ENCODE measurements around the gene LY6G6C. TPM values are rescaled to one million over a fixed set of nuclear protein-coding genes. Genes with fewer than 3 reads are reported as not detected.
"Not testable (repeated sequence)": the region's sequence is repeated elsewhere in the genome, so short reads cannot be mapped to it uniquely, and the experiment has no call there.

LY6G6C gene
- total RNA-seq, 2 donors from 2014 or later: not detected

- no peak for ATAC-seq
- intact Hi-C loops (cut with DNase I): no loop called here
- DNase-seq: no peak
Measured at GRCh38 chr6:31713991-31714684, 7.4 kb downstream of the LY6G6C start.

DNA sequence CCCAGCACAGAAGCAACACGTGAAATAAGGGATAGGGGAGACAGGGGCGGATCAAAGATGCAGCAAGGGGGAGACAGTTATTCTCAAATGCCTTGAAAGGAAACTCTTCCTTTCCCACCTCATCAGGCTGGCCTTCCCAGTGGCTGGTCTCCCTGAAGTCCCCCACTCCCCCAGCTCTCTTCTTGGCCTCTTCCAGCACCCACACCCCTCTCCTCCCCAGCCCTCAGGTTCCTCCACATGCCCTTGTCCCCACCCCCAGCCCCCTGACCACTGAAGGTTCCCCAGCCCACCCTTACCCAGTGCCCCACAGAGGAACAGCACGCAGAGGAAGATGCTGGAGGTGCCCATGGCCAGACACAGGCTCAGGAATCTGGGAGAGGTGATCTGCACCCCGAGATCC lies 8.1 kb downstream of the LY6G6C start:
- ATAC-seq (no peak), DNase-seq (no peak)
- intact Hi-C loops (cut with DNase I): no loop called here

GRCh38 chr6:31712296-31712695 lies 9.2 kb downstream of the LY6G6C start:
- DNase-seq (no peak), ATAC-seq (peak in 1 of 2 donors; percentile 44)
- intact Hi-C loops (cut with DNase I): no loop called here

DNA sequence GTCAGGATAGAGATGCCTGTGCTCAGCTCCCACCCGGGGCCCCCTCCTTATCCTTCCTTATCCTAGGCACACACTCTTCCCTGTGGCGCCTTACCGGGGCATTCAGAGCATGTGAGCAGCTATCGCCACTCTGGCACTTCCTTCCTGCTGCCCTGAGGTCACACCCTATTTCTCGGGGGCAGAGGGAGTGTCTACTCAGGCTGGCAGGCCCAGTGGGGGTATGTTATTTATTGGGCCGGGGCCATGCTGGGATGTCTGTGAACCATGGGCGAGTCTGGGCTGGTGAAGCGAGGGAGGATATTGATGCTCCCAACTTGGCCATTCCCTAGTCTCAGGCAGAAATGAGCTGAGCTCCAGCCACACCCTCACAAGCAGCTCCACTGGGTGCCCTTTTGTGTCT lies 10.3 kb downstream of the LY6G6C start:
- intact Hi-C loops (cut with DNase I): no loop called here
- ATAC-seq (peak in 1 of 2 donors; percentile 29), DNase-seq (no peak)

DNA sequence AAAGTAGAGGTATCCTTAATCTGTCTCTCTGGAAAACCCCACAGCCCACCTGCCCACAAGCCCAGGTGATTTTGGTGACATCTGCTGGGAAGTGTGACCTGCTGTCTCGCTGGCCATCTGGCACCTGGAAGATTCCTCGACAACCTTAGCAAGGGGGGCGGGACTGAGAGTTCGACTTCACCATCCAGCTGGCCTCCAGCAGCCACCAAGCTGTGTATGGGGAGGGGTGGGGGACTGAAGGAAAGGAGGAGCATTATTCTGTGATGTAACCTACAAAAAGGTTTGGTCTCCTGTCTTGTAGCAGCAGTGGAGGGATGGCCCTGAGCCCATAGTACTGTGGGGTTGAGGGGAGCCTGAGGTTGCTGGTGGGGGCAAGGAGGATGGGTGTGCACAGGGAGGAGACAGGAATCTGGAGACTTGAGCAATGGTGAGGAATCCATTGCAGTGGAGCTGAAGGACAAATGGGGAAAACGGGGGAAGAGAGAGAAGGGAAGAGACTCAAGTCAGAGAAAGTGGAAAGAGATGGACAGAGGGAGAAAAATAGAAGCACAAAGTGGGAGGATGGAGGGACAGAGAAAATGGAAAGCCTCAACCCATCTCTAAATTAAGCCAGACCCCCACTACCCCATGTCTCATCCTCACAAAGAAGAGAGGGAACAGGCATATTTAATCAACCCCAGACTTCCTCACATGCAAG lies 10.9 kb downstream of the LY6G6C start:
- no peak for DNase-seq
- ATAC-seq: no peak
- intact Hi-C loops (cut with DNase I): no loop called here

DNA sequence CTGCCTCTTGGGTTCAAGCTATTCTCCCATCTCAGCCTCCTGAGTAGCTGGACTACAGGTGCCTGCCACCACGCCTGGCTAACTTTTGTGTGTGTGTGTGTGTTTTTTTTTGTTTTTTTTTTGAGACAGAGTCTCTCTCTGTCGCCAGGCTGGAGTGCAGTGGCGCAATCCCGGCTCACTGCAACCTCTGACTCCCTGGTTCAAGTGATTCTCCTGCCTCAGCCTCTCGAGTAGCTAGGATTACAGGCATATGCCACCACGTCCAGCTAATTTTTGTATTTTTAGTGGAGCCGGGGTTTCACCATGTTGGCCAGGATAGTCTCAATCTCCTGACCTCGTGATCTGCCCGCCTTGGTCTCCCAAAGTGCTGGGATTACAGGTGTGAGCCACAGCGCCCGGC lies 12.4 kb downstream of the LY6G6C start:
- DNase-seq; intact Hi-C loops (cut with DNase I); ATAC-seq: not testable (repeated sequence)

GRCh38 chr6:31708224-31708623 lies 13.3 kb downstream of the LY6G6C start:
- intact Hi-C loops (cut with DNase I): no loop called here
- ATAC-seq: no peak
- DNase-seq: no peak

DNA sequence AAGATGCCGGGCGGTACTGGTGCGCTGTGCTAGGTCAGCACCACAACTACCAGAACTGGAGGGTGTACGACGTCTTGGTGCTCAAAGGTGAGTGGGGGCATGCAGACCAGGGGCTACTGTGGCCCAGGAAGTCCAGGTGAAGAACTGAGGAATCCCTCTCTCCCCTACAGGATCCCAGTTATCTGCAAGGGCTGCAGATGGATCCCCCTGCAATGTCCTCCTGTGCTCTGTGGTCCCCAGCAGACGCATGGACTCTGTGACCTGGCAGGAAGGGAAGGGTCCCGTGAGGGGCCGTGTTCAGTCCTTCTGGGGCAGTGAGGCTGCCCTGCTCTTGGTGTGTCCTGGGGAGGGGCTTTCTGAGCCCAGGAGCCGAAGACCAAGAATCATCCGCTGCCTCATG lies 13.8 kb downstream of the LY6G6C start:
- no peak for DNase-seq
- no peak for ATAC-seq
- intact Hi-C loops (cut with DNase I): no loop called here

DNA sequence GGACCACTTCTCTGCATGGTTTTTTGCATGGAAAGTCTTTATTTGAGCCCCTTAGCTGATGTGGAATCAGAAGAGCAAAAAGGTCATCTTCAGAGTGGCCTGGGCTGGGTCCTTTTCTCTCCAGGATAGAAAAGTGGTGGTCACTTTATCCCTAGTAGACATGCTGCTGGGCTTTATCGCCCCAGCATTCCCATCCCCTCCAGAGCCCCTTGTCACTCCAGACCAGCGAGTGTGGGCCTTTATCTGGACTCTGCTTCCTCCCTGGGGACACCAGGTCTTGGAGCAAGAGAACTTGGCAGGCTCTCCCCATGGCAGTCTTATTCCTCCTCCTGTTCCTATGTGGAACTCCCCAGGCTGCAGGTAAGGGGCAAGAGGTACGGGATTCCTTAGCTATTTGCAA lies 14.9 kb downstream of the LY6G6C start, which contains the start of gene LY6G6F:
Gene LY6G6F (plus strand): TSS at position 268 of the 400 bp plus-strand sequence. CDS start 41 bp downstream, at position 309.
- DNase-seq (no peak), ATAC-seq (no peak)
- intact Hi-C loops (cut with DNase I): no loop called here

DNA sequence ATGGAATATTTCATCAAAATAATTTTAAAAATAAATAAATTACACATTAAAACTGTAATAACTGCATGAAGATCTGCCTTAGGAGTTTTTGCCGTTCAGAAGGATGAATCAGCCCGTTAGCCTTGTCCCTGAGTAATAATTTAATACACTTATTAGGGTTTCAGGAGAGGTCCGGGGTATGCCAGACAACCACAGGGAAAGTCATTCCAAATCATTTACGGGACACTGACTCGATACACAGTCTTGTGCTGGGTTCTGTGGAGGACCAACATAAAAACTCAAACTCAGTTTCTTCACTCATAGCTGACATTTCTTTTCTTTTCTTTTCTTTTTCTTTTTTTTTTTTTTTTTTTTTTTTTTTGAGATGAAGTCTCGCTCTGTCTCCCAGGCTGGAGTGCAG lies 15.6 kb downstream of the LY6G6C start:
- DNase-seq (no peak), ATAC-seq (no peak)
- intact Hi-C loops (cut with DNase I): no loop called here

DNA sequence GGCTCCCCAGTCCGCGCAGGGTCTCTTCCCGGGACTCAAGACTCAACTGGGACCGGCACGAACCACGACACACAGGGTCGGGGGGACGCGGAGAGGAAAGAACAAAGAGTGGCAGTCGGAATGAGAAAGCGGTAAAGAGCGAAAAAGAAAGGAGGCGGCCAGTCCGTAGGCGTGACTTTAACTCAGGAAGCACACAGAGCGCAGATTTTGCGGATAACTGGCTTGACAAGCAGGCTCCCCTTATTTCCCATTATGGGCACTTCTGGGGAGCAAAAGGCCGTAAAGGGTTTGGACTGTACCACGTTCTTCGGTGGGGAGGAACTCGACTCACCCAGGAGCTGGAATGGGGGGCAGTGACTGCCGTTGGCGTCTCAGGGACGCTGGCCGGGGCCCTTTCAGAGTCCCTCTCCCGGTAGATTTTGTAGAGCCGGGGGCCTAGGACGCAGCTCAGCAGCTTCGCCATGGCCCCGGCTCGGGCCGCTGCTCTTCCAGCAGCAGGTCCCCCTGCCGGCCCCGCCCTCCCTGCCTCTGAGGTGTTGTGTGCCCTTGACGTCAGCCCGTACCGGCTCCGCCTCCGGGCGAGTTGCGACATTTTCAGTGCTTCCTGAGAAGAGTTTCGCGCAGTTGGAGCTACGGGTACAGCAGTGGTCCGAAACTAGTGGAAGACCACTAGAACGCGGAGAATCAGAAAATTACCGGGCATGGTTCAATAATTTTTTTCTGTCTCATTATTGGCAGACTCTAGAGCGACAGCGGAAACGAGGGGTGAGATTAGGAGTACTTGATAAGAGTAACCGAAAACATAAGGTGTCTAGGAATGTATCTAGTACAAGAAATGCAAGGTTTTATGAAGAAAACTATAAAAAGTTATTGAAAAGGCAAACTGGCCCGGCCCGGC lies 18.5 kb downstream of the LY6G6C start, which contains the start of gene ABHD16A:
Gene ABHD16A (minus strand): TSS at position 506 of the 898 bp plus-strand sequence. CDS start 43 bp downstream, at position 463.
- DNase-seq: peak; percentile 99
- ATAC-seq: peak; percentile 99
- intact Hi-C loops (cut with DNase I): no loop called here

GRCh38 chr6:31702405-31702818 lies 19.1 kb downstream of the LY6G6C start:
- ATAC-seq (peak; percentile 20 to 37), DNase-seq (no peak)
- intact Hi-C loops (cut with DNase I): no loop called here

DNA sequence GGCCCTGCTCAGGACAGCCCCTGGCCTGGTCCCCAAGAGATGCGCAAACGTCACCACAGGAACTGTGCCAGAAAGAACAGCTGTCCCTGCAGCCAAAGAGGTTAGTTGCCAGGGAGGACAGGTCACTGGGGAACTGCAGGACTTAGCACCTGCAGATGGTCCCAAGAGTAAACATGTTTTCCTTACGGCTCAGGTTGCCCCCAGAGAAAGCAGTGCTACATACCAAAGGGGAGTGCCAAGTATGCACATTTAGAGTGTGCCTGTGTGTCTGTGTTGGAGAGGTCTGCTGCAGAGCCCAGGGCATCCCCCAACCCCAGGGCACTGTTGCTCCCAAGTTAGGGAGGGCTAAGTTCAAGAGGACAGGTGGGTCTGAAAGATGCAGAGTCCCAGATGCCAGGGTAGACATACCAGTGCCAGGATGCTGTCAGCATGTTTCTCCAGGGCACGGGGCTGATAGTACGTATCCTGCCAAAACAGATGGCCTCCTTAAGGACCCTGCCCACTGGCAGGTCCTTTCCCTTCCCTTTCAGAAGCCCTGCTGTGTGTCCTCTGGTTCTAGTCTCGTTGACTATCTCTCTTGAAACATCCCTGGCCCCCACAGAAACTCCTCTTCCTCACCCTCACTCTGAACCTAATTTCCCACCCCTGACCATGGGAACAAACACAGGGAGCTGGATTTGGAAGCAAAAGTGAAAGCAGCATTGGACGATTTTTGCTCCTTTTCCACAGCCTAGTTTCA lies 19.7 kb downstream of the LY6G6C start:
- ATAC-seq: no peak
- peak; percentile 47 for DNase-seq
- intact Hi-C loops (cut with DNase I): no loop called here

DNA sequence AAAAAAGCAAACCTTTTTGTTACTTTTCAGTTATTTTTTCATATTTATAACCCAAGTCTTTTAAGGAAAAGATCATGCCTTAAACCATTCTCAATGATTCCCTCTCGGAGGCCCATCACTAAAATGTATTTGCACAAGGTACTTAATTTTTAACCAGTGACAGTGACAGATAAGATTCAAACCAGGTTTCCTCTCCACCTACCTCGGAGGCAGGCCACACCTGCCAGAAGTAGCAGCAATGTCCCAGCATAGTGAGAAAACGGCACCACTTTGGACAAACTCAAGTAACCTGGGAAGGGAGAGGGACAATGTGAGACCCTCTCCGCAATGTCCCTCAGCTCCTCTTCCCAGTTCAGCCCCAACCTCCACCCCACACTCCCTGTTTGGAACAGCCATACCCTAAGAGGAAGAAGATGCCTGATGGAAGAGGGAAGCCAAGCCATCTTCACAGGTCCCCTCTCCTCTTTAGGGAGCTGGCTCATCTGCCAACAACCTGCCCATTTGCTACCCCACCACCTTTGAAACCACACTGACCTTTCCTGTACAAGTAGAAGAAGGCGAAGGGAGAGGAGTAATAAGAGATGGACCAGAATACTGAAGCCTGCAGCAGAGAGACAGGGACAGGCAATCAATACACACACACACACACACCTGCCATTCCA lies 20.7 kb downstream of the LY6G6C start:
- intact Hi-C loops (cut with DNase I): no loop called here
- DNase-seq (no peak), ATAC-seq (no peak)

- DNase-seq (no peak), ATAC-seq (no peak)
Measured at GRCh38 chr6:31697555-31697954, 24.0 kb downstream of the LY6G6C start.

DNA sequence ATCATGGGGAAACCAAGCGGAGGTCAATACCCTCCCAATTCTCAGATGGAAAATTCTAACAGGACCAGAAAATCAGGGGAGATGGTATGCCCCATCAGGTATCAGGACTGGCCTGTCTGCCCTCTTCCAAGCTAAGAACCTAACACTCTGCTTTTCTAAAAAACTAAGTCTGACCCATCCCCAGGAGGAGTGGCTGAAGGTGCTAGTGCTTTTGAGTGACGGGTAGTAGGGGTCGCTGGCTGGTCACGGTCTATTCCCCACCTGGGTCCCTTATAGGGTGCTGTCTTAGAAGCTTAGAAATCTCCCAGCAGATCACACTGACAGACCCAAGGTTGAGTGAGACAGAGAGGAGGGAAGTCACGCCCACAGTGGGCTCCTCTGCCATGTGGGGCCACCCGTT lies 28.0 kb downstream of the LY6G6C start:
- intact Hi-C loops (cut with DNase I): no loop called here
- DNase-seq (no peak), ATAC-seq (no peak)

More at GRCh38 chr6:31697555-31697954, 24.0 kb downstream of the LY6G6C start:
- intact Hi-C loops (cut with DNase I): no loop called here

- DNase-seq: no peak
- intact Hi-C loops (cut with DNase I): no loop called here
- no peak for ATAC-seq
Measured at GRCh38 chr6:31692886-31693285, 28.7 kb downstream of the LY6G6C start.

- DNase-seq (no peak), ATAC-seq (no peak)
- intact Hi-C loops (cut with DNase I): no loop called here
Measured at GRCh38 chr6:31692353-31692752, 29.2 kb downstream of the LY6G6C start.
